HG02571 (cell line): ENCODE results near the gene SLC16A6.
"Not testable (repeated sequence)": the region's sequence is repeated elsewhere in the genome, so short reads cannot be mapped to it uniquely, and the experiment has no call there.

ENCODE experiments used
- ATAC-seq: cut with Tn5 transposase; IDR thresholded peaks from one replicate; pipeline ENCODE4 v1.9.1; 2021; ENCODE audit warnings: mild to moderate bottlenecking, moderate library complexity; ENCODE audit not compliant: unreplicated experiment

The SLC16A6 gene, protein sequence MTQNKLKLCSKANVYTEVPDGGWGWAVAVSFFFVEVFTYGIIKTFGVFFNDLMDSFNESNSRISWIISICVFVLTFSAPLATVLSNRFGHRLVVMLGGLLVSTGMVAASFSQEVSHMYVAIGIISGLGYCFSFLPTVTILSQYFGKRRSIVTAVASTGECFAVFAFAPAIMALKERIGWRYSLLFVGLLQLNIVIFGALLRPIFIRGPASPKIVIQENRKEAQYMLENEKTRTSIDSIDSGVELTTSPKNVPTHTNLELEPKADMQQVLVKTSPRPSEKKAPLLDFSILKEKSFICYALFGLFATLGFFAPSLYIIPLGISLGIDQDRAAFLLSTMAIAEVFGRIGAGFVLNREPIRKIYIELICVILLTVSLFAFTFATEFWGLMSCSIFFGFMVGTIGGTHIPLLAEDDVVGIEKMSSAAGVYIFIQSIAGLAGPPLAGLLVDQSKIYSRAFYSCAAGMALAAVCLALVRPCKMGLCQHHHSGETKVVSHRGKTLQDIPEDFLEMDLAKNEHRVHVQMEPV

DNA sequence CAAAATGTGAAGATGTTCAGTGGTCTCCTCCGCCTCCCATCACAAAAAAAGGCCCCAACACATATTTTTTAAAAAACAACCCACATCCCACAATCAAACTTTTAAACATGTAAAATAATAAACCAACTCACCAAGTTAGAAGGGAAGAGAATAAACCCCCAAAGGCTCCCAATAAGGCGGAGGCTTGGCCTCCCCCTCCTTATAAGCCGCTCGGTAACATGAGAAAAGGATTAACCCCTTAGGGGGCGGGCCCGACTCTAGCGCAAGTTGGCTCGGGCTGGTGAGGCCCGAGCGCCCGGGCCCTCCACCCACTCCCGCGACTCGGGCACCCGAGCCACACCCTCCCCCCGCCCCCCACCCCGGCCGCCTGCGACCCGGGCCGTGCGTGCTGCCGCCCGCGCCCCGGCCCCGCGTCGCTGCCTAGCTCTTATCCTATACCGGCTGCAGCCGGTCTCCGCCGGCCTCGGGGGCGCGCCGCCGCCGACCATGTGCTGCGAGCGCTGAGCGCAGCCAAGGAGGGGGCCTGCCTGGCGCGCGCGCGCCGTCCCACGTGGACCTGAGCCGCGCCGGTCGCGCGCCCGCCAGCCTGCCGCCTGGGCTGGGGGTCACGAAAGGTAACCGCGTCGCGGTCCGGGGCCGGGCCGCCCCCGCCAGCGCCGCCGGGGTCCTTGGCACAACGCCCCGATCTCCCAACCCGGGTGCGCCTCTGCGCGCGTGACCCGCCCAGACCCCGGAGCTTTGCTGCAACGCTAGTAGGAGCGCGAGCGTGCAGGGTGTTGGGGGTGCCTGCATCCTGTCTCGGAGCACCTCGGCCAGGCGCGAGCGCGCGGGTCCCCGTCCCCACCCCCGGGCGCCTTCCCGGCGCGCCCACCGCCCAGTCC lies at the start of gene SLC16A6, which contains the start of gene ARSG:
TSS of gene SLC16A6 (minus strand) at position 173 of the 881 bp plus-strand sequence. CDS start 12,807 bp downstream, outside the sequence.
TSS of gene ARSG (plus strand) at position 541 of the 881 bp plus-strand sequence. CDS start 15,999 bp downstream, outside the sequence.
- peak; percentile 42 for ATAC-seq

DNA sequence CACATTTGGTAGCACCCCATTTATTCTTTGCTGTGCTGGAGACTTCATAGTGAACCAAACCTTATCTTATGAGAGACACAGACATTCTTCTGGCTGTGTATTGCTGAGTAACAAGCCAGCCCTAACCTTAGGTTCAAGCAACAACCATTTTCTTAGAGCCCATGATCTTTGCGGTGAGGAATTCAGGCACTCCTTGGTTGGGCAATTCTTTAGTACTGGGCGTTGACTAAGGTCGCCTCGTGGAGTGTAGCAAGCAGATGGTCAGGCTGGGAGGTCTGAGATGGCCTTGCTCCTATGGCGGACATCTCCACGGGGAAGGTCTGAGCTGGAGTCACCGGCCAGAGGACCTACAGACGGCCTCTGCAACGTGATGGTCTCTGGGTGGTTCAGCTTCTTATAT lies 43.5 kb upstream of the SLC16A6 start:
- no peak for ATAC-seq

DNA sequence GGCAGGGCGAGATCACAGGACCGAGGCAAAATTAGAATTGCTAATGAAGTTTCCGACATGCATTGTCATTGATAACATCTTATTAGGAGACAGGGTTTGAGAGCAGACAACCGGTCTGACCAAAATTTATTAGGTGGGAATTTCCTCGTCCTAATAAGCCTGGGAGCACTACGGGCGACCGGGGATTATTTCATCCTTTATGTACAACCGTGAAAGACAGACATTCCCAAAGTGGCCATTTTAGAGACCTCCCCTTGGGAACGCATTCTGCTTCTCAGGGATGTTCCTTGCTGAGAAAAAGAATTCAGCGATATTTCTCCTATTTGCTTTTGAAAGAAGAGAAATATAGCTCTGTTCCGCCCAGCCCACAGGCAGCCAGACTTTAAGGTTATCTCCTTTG lies 41.0 kb upstream of the SLC16A6 start:
- not testable (repeated sequence) for ATAC-seq

DNA sequence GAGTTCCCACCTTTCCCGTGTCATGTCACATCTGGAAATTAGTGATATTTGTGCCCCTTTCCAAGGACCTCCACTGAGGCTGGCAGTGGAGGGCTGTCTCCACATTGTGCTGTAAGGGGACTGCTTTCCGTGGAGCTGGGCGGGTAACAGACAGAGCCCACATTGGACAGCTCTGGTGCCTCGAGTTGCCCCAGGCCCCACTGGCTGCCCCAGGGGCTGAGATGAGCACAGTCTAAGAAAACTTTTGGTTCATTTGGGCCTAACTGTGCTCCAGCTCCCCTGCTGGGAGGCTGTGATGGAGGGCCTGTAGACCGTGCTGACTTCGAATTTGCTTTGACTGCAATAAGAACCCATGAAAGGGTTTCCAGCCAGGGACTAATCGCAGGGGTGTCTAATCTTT lies 38.4 kb upstream of the SLC16A6 start:
- ATAC-seq, result no peak

DNA sequence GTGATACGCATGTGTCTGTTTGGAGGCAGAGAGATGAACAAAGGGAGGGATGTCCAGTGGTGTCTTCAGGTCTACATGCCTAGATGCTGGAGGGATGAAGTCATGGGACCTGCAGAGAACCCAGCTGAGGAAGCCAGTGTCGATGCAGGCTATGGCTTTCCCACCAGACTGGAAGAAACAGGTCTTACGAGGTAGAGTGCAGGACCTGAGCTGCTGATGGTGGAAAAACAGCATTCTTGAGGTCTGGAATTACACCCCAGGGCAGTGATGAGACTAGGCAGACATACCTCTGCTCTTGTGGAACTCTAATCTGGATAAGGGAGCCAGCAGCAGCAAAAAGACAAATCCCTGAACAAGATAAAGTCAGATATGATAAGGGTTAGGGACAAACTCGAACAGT lies 37.7 kb upstream of the SLC16A6 start:
- no peak for ATAC-seq

DNA sequence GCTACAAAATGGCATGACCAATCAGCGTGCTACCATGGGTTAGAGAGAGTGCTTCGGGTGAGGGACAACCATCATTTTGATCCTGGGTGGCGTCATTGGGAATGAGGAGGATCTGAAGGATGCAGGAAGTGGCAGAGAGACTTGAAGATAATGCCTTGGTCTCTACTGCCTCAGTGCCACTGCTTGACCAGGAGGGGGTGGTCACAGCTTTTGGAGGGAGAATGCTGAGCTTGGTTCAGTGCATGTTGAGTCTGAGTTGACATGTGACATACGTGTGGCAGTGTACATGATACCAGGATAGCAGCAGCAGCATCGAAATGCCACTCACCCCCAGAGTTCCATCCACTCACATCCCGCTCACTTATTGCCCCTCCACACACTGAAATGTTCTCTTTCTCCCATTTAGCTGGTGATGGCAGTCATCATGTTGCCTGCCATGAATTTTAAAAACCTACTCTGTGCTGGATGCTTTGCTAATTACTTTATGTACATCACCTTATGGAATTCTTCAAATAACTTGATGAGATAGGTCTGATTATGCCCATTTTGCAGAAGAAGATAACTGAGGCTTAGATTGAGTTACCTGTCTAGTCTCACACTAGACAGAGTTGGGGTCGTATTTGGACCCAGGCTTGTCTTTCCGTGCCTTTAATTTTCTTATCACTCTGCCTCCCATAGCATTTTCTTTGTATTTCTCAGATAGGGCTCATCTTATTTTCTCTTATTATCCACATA lies 37.1 kb upstream of the SLC16A6 start:
- ATAC-seq, result no peak

DNA sequence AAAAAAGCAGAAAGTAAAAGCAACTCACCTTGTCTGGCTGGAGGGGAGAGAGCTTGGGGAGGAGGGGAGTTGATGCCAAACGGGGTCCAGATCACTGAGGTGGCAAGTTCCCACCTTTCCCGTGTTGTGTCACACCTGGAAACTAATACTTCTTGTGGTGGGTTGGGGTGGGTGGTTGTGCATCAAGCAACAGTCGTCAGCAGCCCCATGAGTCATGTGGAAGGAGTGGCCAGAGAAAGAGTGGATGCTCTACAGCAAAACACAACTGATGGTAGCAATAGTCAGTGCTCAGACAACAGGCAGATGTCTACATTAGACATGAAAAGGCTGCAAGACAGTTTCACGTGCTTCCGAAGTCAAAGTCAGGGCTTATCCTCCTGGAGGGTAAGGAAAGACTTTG lies 35.8 kb upstream of the SLC16A6 start:
- no peak for ATAC-seq

DNA sequence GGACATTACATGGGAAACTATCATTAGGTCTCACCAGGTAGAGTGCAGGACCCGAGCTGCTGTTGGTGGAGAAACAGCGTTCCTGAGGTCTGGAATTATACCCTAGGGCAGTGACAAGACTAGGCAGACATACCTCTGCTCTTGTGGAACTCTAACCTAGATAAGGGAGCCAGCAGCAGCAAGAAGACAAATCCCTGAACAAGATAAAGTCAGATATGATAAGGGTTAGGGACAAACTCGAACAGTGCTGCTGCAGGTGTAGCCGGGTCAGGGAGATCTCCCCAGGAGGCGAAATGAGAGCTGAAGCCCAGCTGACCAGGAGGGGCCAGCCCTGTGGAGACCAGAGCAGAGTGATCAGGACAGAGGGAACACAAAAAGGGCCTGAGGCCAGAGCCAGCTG lies 35.0 kb upstream of the SLC16A6 start:
- no peak for ATAC-seq

DNA sequence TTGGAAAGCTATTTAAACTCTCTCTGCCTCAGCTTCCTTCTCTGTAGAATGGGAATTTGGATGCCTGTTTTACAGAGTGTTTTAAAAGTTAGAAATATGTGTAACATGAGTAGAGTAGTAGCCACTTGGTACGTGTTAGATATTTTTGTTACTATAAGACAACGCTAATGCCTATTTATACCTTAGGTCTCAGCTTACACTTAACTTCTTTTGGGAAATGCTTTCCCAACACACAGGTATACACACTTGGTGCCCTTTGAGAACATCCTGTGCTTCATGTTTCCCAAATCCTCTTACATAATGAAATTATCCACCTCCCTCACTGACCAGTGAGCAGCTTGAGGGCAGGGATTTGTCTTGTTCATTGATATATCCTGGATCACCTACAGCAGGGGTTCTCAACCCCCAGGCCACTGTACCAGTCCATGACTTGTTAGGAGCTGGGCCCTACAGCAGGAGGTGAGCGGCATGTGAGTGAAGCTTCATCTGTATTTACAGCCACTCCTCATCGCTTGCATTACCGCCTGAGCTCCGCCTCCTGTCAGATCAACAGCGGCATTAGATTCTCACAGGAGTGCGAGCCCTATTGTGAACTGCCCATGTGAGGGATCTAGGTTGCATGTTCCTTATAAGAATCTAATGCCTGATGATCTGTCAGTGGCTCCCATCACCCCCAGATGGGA lies 33.9 kb upstream of the SLC16A6 start:
- no peak for ATAC-seq

DNA sequence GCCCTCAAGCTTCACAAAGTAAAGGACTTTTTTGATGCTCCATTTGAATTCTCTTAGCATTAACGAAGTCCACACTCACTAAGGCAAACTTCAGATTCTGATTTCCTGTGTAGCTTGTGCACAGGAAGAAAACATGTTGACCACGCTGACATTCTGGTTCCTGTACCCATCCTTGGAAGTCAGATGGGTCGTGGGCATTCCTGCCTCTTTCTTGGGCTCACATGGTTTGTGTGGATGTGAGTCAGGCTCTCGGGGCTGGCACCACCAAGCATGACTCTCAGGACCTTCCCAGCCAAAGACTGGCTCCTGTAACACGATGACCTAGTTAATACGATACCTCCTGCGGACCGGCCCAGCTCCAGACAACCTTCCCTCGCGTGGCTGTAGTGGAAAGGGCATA lies 33.2 kb upstream of the SLC16A6 start:
- no peak for ATAC-seq

DNA sequence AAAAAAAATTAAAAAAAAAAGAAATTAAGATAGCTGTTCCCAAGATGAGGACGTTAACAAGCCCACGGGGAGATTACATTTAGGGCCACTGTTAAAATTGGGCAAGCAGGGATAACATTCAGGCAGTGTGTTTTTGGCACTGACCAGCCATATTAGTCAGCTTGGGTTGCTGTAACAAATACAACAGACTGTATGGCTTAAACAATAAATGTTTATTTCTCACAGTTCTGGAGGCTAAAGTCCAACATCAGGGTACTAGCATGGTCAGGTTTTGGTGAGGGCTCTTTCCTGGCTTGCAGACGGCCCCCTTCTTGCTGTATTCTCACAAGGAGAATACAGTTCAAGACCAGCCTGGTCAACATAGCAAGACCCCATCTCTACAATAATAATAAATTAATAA lies 31.7 kb upstream of the SLC16A6 start:
- no peak for ATAC-seq

DNA sequence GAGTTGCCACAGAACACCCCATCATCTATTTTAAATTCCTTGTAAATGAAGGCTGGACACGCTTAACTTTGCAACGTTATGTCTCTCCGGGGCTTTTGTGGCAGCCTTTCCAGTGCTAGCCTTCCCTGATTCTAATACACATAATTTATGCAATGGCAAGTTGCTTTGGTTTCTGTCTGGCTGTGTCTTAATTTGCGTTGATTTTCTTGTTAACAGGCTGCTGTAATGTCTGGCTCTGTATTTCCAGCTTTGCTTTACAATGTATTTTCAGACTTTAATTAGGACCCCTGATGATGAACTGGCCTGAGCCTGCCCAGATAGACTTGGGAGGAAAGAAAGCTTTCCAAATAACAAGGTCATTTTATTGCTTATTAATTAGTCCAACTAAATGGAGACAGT lies 30.6 kb upstream of the SLC16A6 start:
- no peak for ATAC-seq

DNA sequence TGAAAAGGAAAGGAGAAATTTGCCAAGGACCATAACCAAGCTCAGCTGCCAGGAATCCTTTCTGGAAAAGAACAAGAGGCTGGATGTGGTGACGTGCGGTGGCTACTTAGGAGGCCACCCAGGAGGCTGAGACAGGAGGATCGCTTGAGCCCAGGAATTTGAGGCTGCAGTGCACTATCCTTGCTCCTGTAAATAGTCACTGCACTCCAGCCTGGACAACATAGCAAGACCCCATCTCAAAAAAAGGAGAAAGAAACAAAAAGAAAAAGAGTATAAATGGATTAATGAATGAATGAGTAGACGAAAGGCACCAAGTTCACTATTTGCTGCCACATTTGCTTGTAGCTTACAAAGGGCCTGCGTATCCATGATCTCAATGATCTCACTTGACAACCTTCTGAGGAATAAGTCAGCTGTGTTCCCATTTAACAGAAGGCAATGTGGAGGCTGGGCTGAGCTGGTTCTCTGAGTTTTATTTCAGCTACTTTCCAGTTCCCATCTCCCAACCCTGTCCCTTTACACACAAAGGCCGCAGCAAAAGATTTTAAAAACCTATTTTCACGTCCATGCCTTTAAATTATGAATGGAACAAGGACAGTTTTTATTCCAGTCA lies 30.1 kb upstream of the SLC16A6 start:
- ATAC-seq, result no peak

DNA sequence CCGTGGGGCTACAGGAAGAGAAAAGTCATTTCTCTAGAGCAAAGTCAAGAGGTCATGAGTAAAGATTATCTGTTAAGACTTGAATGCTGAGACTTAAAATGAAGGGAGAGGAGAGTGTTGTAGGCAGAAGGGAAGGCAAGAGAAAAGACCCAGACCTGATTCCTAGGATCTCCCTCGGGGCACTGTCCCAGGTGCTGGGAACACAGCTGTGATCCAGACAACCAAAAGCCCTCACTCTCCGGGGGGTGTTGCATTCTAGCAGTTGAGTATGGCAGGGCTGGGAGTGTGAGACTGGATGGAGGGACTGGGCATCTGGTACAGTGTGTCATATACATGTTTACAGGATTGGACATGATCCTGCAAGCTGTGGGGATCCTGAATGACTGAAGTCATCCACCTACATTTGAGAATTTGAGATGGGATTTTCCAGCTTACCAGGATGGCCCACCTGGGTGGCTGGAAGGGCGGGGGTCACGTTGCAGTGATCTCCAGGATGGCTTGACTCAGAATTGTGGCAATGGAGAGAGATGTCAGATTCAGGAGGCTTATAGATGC lies 29.5 kb upstream of the SLC16A6 start:
- no peak for ATAC-seq

DNA sequence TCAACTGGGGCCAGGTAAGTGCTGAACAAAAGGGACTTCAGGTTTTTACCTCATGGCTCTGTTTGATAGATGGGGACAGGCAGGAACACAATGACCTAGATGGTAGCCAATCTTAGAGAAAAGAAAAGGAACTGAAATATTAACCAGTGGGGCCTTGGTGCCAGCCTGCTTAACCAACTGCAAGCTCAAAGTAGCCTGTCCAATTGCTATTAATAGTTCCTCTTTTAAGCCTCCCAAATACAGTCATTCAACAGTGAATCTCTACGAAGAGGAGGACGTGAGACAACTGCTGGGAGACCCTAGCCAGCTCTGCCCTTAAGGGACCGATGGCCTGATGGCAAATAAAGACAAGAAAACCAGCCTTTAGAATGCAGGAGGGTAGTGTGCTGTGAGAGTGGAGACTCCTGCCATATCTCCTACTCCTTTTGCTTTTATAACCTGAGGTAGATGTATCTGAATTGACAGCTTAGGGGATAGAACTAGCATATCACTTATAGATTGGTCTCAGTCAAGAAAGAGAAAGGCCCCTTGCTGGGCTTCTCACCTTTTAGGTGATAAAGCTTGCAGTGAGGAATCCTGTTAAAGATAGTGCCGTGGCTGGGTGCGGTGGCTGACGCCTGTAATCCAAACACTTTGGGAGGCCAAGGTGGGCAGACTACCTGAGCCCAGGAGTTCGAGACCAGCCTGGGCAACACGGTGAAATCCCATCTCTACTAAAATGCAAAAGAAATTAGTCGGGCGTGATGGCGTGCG lies 28.7 kb upstream of the SLC16A6 start:
- no peak for ATAC-seq

DNA sequence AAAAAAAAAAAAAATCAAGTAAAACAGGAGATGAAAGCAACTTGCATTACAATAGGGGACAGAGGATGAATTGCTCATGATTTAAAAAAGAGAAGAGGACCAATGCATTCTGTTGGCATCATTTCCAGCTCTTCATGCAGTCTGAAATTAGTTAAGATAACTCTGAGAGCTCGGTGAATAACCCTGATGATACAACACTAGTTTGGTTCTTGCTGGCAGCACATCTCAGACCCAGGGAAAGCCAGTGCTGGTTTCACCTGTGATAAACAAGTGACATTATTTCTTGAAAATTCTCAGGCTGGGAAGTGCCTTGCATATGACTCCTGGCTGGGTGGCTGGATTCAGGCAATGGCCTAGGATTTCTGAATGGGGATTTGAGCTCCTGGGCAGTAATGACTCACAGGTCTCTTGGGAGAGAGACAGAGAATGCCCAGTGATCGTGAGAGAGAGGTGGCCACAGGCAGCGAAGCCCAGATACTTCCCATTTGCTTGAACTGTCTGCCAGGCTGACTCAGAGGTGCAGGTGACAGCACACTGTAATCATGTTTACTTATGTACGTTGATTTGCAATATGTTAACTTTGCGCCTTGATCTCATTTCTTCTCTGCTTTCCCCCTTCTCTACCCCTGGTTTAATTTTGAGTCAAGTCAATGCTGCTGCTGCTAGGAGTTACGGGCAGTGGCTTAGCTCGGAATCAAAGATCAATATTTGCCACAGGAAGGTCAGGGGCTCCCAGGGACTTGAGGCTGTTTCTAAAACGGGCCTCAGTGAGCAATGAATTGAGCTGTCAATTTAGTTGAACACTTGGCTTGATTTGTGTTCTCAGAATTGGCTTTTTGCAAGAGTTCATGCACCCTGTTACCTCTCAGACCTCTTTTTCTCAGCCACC lies 27.4 kb upstream of the SLC16A6 start:
- no peak for ATAC-seq

DNA sequence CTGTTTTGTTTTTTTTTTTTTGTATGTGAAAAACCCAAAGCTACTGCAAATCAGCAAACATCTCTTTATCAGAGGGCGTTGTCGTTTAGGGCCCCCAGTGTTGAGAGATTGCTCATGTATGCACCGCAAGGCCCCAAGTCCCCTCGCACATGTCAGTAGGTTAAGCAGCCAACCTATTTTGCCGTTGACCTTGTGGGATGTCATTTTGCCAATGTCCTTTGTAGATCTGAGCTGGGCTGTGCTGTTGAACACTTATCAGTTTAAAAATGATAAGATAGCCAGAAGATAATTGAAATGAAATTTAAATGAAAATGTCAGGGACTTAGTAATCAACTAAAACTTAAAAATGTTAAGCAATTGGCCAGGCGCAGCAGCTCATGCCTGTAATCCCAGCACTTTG lies 26.5 kb upstream of the SLC16A6 start:
- ATAC-seq, result no peak

DNA sequence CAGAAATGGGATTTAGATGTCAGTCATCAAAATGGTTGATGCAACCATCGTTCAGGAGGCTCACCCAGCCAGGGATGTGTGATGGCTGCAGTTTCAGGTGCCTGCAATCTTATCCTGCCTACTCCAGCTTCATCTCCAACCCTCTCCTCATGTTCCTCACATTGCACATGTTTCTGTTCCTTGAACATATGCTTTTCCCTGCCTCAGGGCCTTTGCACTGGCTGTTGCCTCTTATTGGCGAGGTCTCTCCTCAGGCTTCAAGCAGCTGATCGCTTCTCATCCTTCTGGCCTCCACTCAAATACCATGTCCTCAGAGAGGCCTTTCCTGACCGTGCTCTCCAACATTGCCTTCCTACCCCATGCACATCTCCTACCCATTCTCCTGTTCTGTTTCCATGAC lies 25.0 kb upstream of the SLC16A6 start:
- no peak for ATAC-seq
